Muscle of leg (tissue), 11 donors: ENCODE data around the gene KRTAP20-2. TPM values are rescaled to one million over a fixed set of nuclear protein-coding genes. Genes with fewer than 3 reads are reported as not detected.
A peak's percentile ranks its signal among the peaks of the same experiment; 100 is the strongest.

ENCODE experiments used
- DNase-seq: peaks from one replicate; pipeline ENCODE4 v3.0.0; 2013
- H3K27ac ChIP-seq: one replicate; pipeline ENCODE4 v1.5.1; 2013; ENCODE audit warnings: mild to moderate bottlenecking, low read length, control low read depth
- H3K27me3 ChIP-seq: one replicate; pipeline ENCODE4 v1.6.1; 2013; ENCODE audit warnings: low read length; ENCODE audit not compliant: control insufficient read depth, insufficient read depth
- H3K36me3 ChIP-seq: one replicate; pipeline ENCODE4 v1.6.1; 2013; ENCODE audit warnings: low read length; ENCODE audit not compliant: control insufficient read depth, insufficient read depth
- H3K4me1 ChIP-seq: one replicate; pipeline ENCODE4 v1.6.1; 2013; ENCODE audit warnings: low read length; ENCODE audit not compliant: control insufficient read depth, insufficient read depth
- H3K4me3 ChIP-seq: one replicate; pipeline ENCODE4 v1.5.1; 2013; ENCODE audit warnings: low read length, control low read depth
- H3K9me3 ChIP-seq: replicated peaks from 2 replicates; pipeline ENCODE4 v1.6.1; 2013; ENCODE audit warnings: low read depth, low read length; ENCODE audit not compliant: control insufficient read depth
- WGBS: methylation state at CpG from one replicate; pipeline ENCODE4 v1.1.5; 2013; ENCODE audit warnings: missing lambda C conversion rate; ENCODE audit not compliant: insufficient coverage; 5-methylcytosine and 5-hydroxymethylcytosine counted together
- polyA plus RNA-seq, 8 donors: library from polyadenylated mRNA; unstranded; fragments of 120-200 nt; gene quantifications; one replicate each; pipeline versions ENCODE4 v1.2.1 to v1.2.3, GENCODE V29; 2013; ENCODE audit warnings: inconsistent platforms in 1 of 8, low replicate concordance in 1 of 8; ENCODE audit not compliant: insufficient read length in 8 of 8, insufficient read depth in 1 of 8
- total RNA-seq: library from RNA; stranded (reverse); fragments of 120-200 nt; gene quantifications from one replicate; pipeline ENCODE4 v1.2.4, GENCODE V29; 2013

The KRTAP20-2 gene
- total and polyA plus RNA-seq, 9 donors: not detected

DNA sequence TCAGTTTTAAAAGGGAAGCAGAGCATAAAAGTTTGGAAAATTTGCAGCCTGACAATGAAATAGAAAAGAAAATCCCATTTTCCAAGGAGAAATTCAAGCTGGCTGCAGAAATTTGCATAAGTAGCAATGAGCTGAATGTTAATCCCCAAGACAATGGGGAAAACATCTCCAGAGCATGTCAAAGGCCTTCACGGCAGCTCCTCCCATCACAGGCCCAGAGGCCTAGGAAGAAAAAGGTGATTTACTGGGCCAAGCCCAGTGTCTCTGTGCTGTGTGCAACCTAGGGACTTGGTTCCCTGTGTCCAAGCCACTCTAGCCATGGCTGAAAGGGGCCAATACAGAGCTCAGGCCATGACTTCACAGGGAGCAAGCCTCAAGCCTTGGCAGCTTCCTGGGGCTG is 33.8 kb downstream of the KRTAP20-2 start:
- H3K27me3 ChIP-seq: no peaks in the 10 kb centered on the region
- no peaks in the 10 kb centered on the region for H3K9me3 ChIP-seq
- H3K4me3 ChIP-seq: no peak overlapping the region
- no peak overlapping the region for H3K27ac ChIP-seq
- no peak for DNase-seq
- H3K36me3 ChIP-seq: no peaks in the 10 kb centered on the region
- no peaks in the 10 kb centered on the region for H3K4me1 ChIP-seq
- WGBS: 43% methylated on average over 1 of the region's 1 CpG

- no peak overlapping the region for H3K4me3 ChIP-seq
- no peaks in the 10 kb centered on the region for H3K4me1 ChIP-seq
- no peaks in the 10 kb centered on the region for H3K36me3 ChIP-seq
- H3K27ac ChIP-seq: no peak overlapping the region
- H3K27me3 ChIP-seq: no peaks in the 10 kb centered on the region
- no CpG with 5 or more reads among the region's 2 CpGs for WGBS
- DNase-seq: peak; percentile 1
- H3K9me3 ChIP-seq: no peaks in the 10 kb centered on the region
Measured at GRCh38 chr21:30672985-30673650, 38.1 kb downstream of the KRTAP20-2 start.

- no peak for DNase-seq
- no CpG with 5 or more reads among the region's 1 CpG for WGBS
- no peak overlapping the region for H3K27ac ChIP-seq
- H3K9me3 ChIP-seq: no peaks in the 10 kb centered on the region
- no peaks in the 10 kb centered on the region for H3K27me3 ChIP-seq
- no peaks in the 10 kb centered on the region for H3K36me3 ChIP-seq
- H3K4me1 ChIP-seq: no peaks in the 10 kb centered on the region
- H3K4me3 ChIP-seq: no peak overlapping the region
Measured at GRCh38 chr21:30674312-30674711, 39.3 kb downstream of the KRTAP20-2 start.

DNA sequence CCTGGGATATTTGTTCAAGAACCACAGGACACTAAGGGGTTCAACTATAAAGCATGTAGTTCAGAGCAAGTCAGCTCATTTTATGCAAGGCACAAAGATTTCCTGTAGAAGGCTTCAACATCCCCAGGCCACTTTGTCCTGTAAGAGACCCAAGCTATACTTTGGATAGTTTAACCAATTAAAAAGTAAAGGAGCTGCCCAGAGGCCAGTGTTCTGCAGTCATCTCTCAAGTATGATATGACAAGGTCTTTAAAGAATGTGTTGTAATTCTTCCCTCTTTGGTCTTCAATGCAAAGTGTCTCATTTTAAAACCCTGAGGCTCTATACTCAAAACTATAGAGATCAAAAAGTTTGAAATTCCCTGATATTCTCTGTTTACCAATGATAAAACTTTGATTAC is 41.7 kb downstream of the KRTAP20-2 start:
- Histone ChIP-seq H3K27me3 (no peaks in the 10 kb centered on the region), H3K4me1 (no peaks in the 10 kb centered on the region), H3K9me3 (no peaks in the 10 kb centered on the region), H3K36me3 (no peaks in the 10 kb centered on the region), H3K27ac (no peak overlapping the region), H3K4me3 (no peak overlapping the region)
- no peak for DNase-seq

GRCh38 chr21:30680586-30680985 is 45.6 kb downstream of the KRTAP20-2 start:
- no CpG with 5 or more reads among the region's 1 CpG for WGBS
- Histone ChIP-seq H3K36me3 (no peaks in the 10 kb centered on the region), H3K27ac (no peak overlapping the region), H3K4me1 (no peaks in the 10 kb centered on the region), H3K9me3 (no peaks in the 10 kb centered on the region), H3K4me3 (no peak overlapping the region), H3K27me3 (no peaks in the 10 kb centered on the region)
- DNase-seq: no peak

GRCh38 chr21:30684506-30684905 is 49.5 kb downstream of the KRTAP20-2 start:
- Histone ChIP-seq H3K4me1 (no peaks in the 10 kb centered on the region), H3K9me3 (no peaks in the 10 kb centered on the region), H3K27ac (no peak overlapping the region), H3K4me3 (no peak overlapping the region), H3K36me3 (no peaks in the 10 kb centered on the region), H3K27me3 (no peaks in the 10 kb centered on the region)
- 75% methylated on average over 3 of the region's 6 CpGs for WGBS
- no peak for DNase-seq

Other genes with a start within 250 kb of the KRTAP20-2 start
- not detected for gene KRTAP13-1, start 239.2 kb upstream of the KRTAP20-2 start, total RNA-seq
- not detected for gene KRTAP13-1, start 239.2 kb upstream of the KRTAP20-2 start, polyA plus RNA-seq
- not detected for gene KRTAP13-3, start 209.3 kb upstream of the KRTAP20-2 start, total RNA-seq
- gene KRTAP13-3, start 209.3 kb upstream of the KRTAP20-2 start, polyA plus RNA-seq: not detected
- gene KRTAP13-4, start 205.0 kb upstream of the KRTAP20-2 start, total RNA-seq: not detected
- gene KRTAP13-4, start 205.0 kb upstream of the KRTAP20-2 start, polyA plus RNA-seq: not detected
- gene KRTAP15-1, start 194.9 kb upstream of the KRTAP20-2 start, total RNA-seq: not detected
- gene KRTAP15-1, start 194.9 kb upstream of the KRTAP20-2 start, polyA plus RNA-seq: not detected
- gene KRTAP19-1, start 154.8 kb upstream of the KRTAP20-2 start, total RNA-seq: not detected
- gene KRTAP19-1, start 154.8 kb upstream of the KRTAP20-2 start, polyA plus RNA-seq: not detected
- gene KRTAP19-2, start 147.8 kb upstream of the KRTAP20-2 start, total RNA-seq: not detected
- gene KRTAP19-2, start 147.8 kb upstream of the KRTAP20-2 start, polyA plus RNA-seq: not detected
- not detected for gene KRTAP19-3, start 143.2 kb upstream of the KRTAP20-2 start, total RNA-seq
- not detected for gene KRTAP19-3, start 143.2 kb upstream of the KRTAP20-2 start, polyA plus RNA-seq
- not detected for gene KRTAP19-4, start 138.0 kb upstream of the KRTAP20-2 start, total RNA-seq
- gene KRTAP19-4, start 138.0 kb upstream of the KRTAP20-2 start, polyA plus RNA-seq: not detected
- gene KRTAP19-5, start 133.1 kb upstream of the KRTAP20-2 start, total RNA-seq: not detected
- not detected for gene KRTAP19-5, start 133.1 kb upstream of the KRTAP20-2 start, polyA plus RNA-seq
- not detected for gene KRTAP19-6, start 93.3 kb upstream of the KRTAP20-2 start, total RNA-seq
- gene KRTAP19-6, start 93.3 kb upstream of the KRTAP20-2 start, polyA plus RNA-seq: not detected
- gene KRTAP19-7, start 73.9 kb upstream of the KRTAP20-2 start, total RNA-seq: not detected
- not detected for gene KRTAP19-7, start 73.9 kb upstream of the KRTAP20-2 start, polyA plus RNA-seq
- gene KRTAP22-2, start 44.8 kb upstream of the KRTAP20-2 start, total RNA-seq: not detected
- gene KRTAP22-2, start 44.8 kb upstream of the KRTAP20-2 start, polyA plus RNA-seq: not detected
- gene KRTAP6-3, start 42.8 kb upstream of the KRTAP20-2 start, total RNA-seq: not detected
- not detected for gene KRTAP6-3, start 42.8 kb upstream of the KRTAP20-2 start, polyA plus RNA-seq
- gene KRTAP6-2, start 36.3 kb upstream of the KRTAP20-2 start, total RNA-seq: not detected
- gene KRTAP6-2, start 36.3 kb upstream of the KRTAP20-2 start, polyA plus RNA-seq: not detected
- not detected for gene KRTAP22-1, start 34.1 kb upstream of the KRTAP20-2 start, total RNA-seq
- not detected for gene KRTAP22-1, start 34.1 kb upstream of the KRTAP20-2 start, polyA plus RNA-seq
- not detected for gene KRTAP6-1, start 21.3 kb upstream of the KRTAP20-2 start, total RNA-seq
- gene KRTAP6-1, start 21.3 kb upstream of the KRTAP20-2 start, polyA plus RNA-seq: not detected
- gene KRTAP20-1, start 18.8 kb upstream of the KRTAP20-2 start, total RNA-seq: not detected
- gene KRTAP20-1, start 18.8 kb upstream of the KRTAP20-2 start, polyA plus RNA-seq: not detected
- not detected for gene KRTAP20-4, start 14.6 kb upstream of the KRTAP20-2 start, total RNA-seq
- gene KRTAP20-4, start 14.6 kb upstream of the KRTAP20-2 start, polyA plus RNA-seq: not detected
- gene KRTAP20-3, start 7.7 kb downstream of the KRTAP20-2 start, total RNA-seq: not detected
- gene KRTAP20-3, start 7.7 kb downstream of the KRTAP20-2 start, polyA plus RNA-seq: not detected
- not detected for gene KRTAP21-3, start 83.6 kb downstream of the KRTAP20-2 start, total RNA-seq
- not detected for gene KRTAP21-3, start 83.6 kb downstream of the KRTAP20-2 start, polyA plus RNA-seq
- not detected for gene KRTAP21-2, start 112.1 kb downstream of the KRTAP20-2 start, total RNA-seq
- not detected for gene KRTAP21-2, start 112.1 kb downstream of the KRTAP20-2 start, polyA plus RNA-seq
- not detected for gene KRTAP21-1, start 120.2 kb downstream of the KRTAP20-2 start, total RNA-seq
- not detected for gene KRTAP21-1, start 120.2 kb downstream of the KRTAP20-2 start, polyA plus RNA-seq
- gene KRTAP8-1, start 178.1 kb downstream of the KRTAP20-2 start, total RNA-seq: not detected
- not detected for gene KRTAP8-1, start 178.1 kb downstream of the KRTAP20-2 start, polyA plus RNA-seq
- gene KRTAP7-1, start 194.6 kb downstream of the KRTAP20-2 start, total RNA-seq: not detected
- not detected for gene KRTAP7-1, start 194.6 kb downstream of the KRTAP20-2 start, polyA plus RNA-seq
- gene KRTAP11-1, start 246.4 kb downstream of the KRTAP20-2 start, total RNA-seq: not detected
- under 1 TPM in 1 of 8 donors, not detected in 7; 0.18 TPM for gene KRTAP11-1, start 246.4 kb downstream of the KRTAP20-2 start, polyA plus RNA-seq